Endothelial cell of umbilical vein (primary cell): ENCODE data around the gene MAST4. TPM values are rescaled to one million over a fixed set of nuclear protein-coding genes. Genes with fewer than 3 reads are reported as not detected.

Experiments
- BruUV-seq: library from RNA; stranded (reverse); fragments of 400-500 nt; replicated peaks from 2 replicates; lab custom pipeline; 2021; lab: Mats Ljungman, UMichigan
- CTCF ChIA-PET: fragments of 300-600, 350-600 bp; sonication (Branson Sonifier 250); formaldehyde crosslinking; loops from one replicate; lab custom pipeline; 2021; ENCODE audit warnings: antibody characterized with exemption, inconsistent platforms; lab: Charles Lee
- POLR2A ChIA-PET: fragments of 300-600, 350-600 bp; sonication (Branson Sonifier 250); formaldehyde crosslinking; loops from one replicate; lab custom pipeline; 2021; ENCODE audit warnings: antibody characterized with exemption, inconsistent platforms; lab: Charles Lee
- DNase-seq: peaks from one replicate; pipeline ENCODE4 v3.0.0-alpha.2; 2011; ENCODE audit warnings: low read depth, low spot score
- FAIRE-seq: peaks from 2 replicates; lab custom pipeline; 2011; peaks lifted over from hg19 to GRCh38; lab: Jason Lieb, UNC
- H2AFZ ChIP-seq: 2 replicates; pipeline ENCODE4 v1.6.0; 2012; ENCODE audit warnings: low read depth, low read length, control low read depth, inconsistent platforms
- H3K27ac ChIP-seq: 2 replicates; pipeline ENCODE4 v1.5.1; 2011; ENCODE audit warnings: low read depth, mild to moderate bottlenecking, control low read depth, low read length, moderate library complexity; ENCODE audit not compliant: insufficient read depth
- H3K27me3 ChIP-seq, 2 experiments: 2 replicates each; pipeline versions ENCODE4 v1.6.0 to v1.6.1; 2011; ENCODE audit warnings: low read length in 2 of 2, mixed read lengths in 1 of 2; ENCODE audit not compliant: control insufficient read depth in 2 of 2, insufficient read depth in 2 of 2
- H3K36me3 ChIP-seq, 2 experiments: 2 replicates in 1 of 2; 3 replicates in 1 of 2; pipeline ENCODE4 v1.5.1; 2011; ENCODE audit warnings: low read length in 2 of 2, mild to moderate bottlenecking in 1 of 2, moderate library complexity in 1 of 2; ENCODE audit not compliant: control insufficient read depth in 2 of 2, insufficient read depth in 2 of 2; ENCODE audit errors: extremely low read depth in 1 of 2
- H3K4me1 ChIP-seq: 3 replicates; pipeline ENCODE4 v1.5.1; 2011; ENCODE audit warnings: mild to moderate bottlenecking, low read length; ENCODE audit not compliant: control insufficient read depth, insufficient read depth; ENCODE audit errors: extremely low read depth
- H3K4me2 ChIP-seq: 2 replicates; pipeline ENCODE4 v1.6.1; 2011; ENCODE audit warnings: low read length, control low read depth, mixed read lengths; ENCODE audit not compliant: insufficient read depth
- H3K4me3 ChIP-seq, 3 experiments: fragments of 200-600 bp in 1 of 3; sonication (generic), shearing (Covaris generic) in 1 of 3; replicated peaks in 1 of 3; 2 replicates each; pipeline ENCODE4 v1.5.1; 2011 to 2016; ENCODE audit warnings: control low read depth in 3 of 3, low read length in 3 of 3, mild to moderate bottlenecking in 2 of 3, inconsistent platforms in 1 of 3, low read depth in 1 of 3, moderate library complexity in 1 of 3; ENCODE audit not compliant: insufficient read depth in 1 of 3
- H3K79me2 ChIP-seq: 2 replicates; pipeline ENCODE4 v1.6.0; 2012; ENCODE audit warnings: low read length, inconsistent platforms; ENCODE audit not compliant: control insufficient read depth, insufficient read depth
- H3K9ac ChIP-seq: replicated peaks from 2 replicates; pipeline ENCODE3; 2011; ENCODE audit warnings: low read length, control low read depth; ENCODE audit not compliant: insufficient read depth; ENCODE audit errors: extremely low read depth
- H3K9me1 ChIP-seq: replicated peaks from 3 replicates; pipeline ENCODE4 v1.6.0; 2011; ENCODE audit warnings: mild to moderate bottlenecking, low read length; ENCODE audit not compliant: control insufficient read depth, insufficient read depth; ENCODE audit errors: extremely low read depth
- H3K9me3 ChIP-seq: replicated peaks from 2 replicates; pipeline ENCODE4 v1.5.1; 2012; ENCODE audit warnings: low read length, inconsistent platforms; ENCODE audit not compliant: control insufficient read depth, insufficient read depth
- H4K20me1 ChIP-seq: replicated peaks from 2 replicates; pipeline ENCODE3; 2011; ENCODE audit warnings: mild to moderate bottlenecking, low read length; ENCODE audit not compliant: control insufficient read depth, insufficient read depth; ENCODE audit errors: extremely low read depth
- CTCF ChIP-seq, 2 donors: IDR thresholded peaks; 1 replicate in 1 of 2; 2 replicates in 1 of 2; pipeline ENCODE4 v1.5.1; 2011; ENCODE audit warnings: low read length in 2 of 2, mild to moderate bottlenecking in 2 of 2, moderate library complexity in 2 of 2, control low read depth in 1 of 2, inconsistent platforms in 1 of 2, low read depth in 1 of 2; ENCODE audit not compliant: insufficient read depth in 1 of 2; ENCODE audit errors: extremely low read depth in 1 of 2
- EZH2 ChIP-seq: IDR thresholded peaks from 2 replicates; pipeline ENCODE4 v1.6.1; 2012; ENCODE audit warnings: borderline replicate concordance, low read depth, mild to moderate bottlenecking, moderate library complexity, low read length, inconsistent platforms; ENCODE audit not compliant: severe bottlenecking
- FOS ChIP-seq: IDR thresholded peaks from 2 replicates; pipeline ENCODE4 v1.6.1; 2011; ENCODE audit warnings: mild to moderate bottlenecking, low read length, moderate library complexity, borderline replicate concordance; ENCODE audit not compliant: insufficient read depth
- GATA2 ChIP-seq: IDR thresholded peaks from 2 replicates; pipeline ENCODE4 v1.7.0; 2011; ENCODE audit warnings: low read depth, mild to moderate bottlenecking, moderate library complexity, mixed read lengths, low read length; ENCODE audit not compliant: insufficient read length, insufficient read depth
- JUN ChIP-seq: IDR thresholded peaks from 2 replicates; pipeline ENCODE4 v1.6.1; 2011; ENCODE audit warnings: borderline replicate concordance, low read depth; ENCODE audit not compliant: insufficient read length, insufficient read depth
- MAX ChIP-seq: IDR thresholded peaks from 2 replicates; pipeline ENCODE4 v1.6.1; 2011; ENCODE audit not compliant: insufficient read depth, insufficient read length
- MYC ChIP-seq: IDR thresholded peaks from one replicate; pipeline ENCODE4 v1.6.1; 2011; ENCODE audit warnings: mild to moderate bottlenecking, low read depth, low read length
- POLR2A ChIP-seq: IDR thresholded peaks from 2 replicates; pipeline ENCODE4 v1.6.1; 2012; ENCODE audit warnings: low read depth, mild to moderate bottlenecking, control low read depth, low read length
- POLR2AphosphoS5 ChIP-seq: IDR thresholded peaks from 2 replicates; pipeline ENCODE4 v1.6.1; 2012; ENCODE audit warnings: low read depth, mild to moderate bottlenecking, control low read depth, low read length, moderate library complexity; ENCODE audit not compliant: insufficient read depth
- dilution Hi-C: fragments of 300-500 bp; cut with MboI; formaldehyde crosslinking; loops from one replicate; pipeline ENCODE4 v1.15.0; 2019; ENCODE audit warnings: low sequenced_read_pairs; ENCODE audit not compliant: extremely low pct_ligation_motif_present
- intact Hi-C: fragments of 100-400 bp; cut with micrococcal nuclease; formaldehyde crosslinking; loops from one replicate; pipeline ENCODE4 v1.10.0; 2022
- polyA plus RNA-seq, 4 experiments: library from polyadenylated mRNA; depleted of rRNA in 3 of 4; stranded (reverse) in 3 of 4; unstranded in 1 of 4; fragments of >200 nt; gene quantifications; 2 replicates each; pipeline versions ENCODE4 v1.2.1 to v1.2.3, GENCODE V29; 2011 to 2012; ENCODE audit warnings: missing spikeins in 1 of 4
- total RNA-seq: library from RNA; stranded (reverse); gene quantifications from 2 replicates; pipeline ENCODE4 v1.2.3, GENCODE V29; 2021

Gene MAST4
- total and polyA plus RNA-seq, 2 donors (not counting 3 experiments of a cell fraction or from before 2014, with no cell fraction given) = 40.2 to 116 TPM

DNA sequence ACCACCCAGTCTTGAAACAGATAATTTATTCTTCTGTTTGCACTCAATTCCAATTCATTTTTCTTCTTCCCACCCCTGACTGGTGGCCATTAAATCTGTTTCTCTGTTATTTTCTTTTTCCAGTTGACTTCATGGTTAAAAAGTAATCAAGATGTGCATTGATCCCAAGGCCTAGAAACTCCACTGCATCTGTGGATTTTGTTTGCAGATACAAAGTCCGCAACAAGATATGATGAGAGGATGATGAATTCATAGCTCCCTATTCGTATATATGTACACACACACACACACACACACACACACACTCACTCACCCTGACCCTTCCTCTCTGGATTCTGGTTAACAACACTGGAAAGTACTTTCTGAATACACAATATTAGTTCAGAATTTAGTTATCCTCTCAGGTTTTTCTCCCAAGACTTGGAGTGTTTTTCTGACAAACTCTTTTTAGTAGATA, 548.0 kb downstream of the MAST4 start:
- H3K4me1 ChIP-seq = no peaks in the 10 kb centered on the region
- H3K9me3 ChIP-seq = no peaks in the 10 kb centered on the region
- H3K9me1 ChIP-seq = no peaks in the 10 kb centered on the region
- H3K4me3 ChIP-seq = no peak overlapping the region
- no peaks in the 10 kb centered on the region for H3K79me2 ChIP-seq
- ChIA-PET CTCF (no interaction called here), POLR2A (no interaction called here)
- dilution Hi-C loops = no loop called here
- H3K9ac ChIP-seq = no peak overlapping the region
- TF ChIP-seq POLR2A (no peak), MYC (no peak), POLR2AphosphoS5 (no peak), FOS (no peak), GATA2 (no peak), JUN (no peak), MAX (no peak), EZH2 (no peak), CTCF (IDR thresholded peaks at IDR 0.05; ENCODE audit: extremely low read depth in 1 of 2, insufficient read depth in 1 of 2, low read depth in 1 of 2, low read length in 2 of 2) (no peak)
- no peaks in the 10 kb centered on the region for H4K20me1 ChIP-seq
- no peak overlapping the region for H2AFZ ChIP-seq
- peaks cover 31 to 45% of the 10 kb centered on the region in 2 experiments for H3K36me3 ChIP-seq
- intact Hi-C loops = no loop called here
- BruUV-seq = no TSS peak
- no peak overlapping the region for H3K4me2 ChIP-seq
- no peaks in the 10 kb centered on the region for H3K27me3 ChIP-seq
- peak; percentile 31 for FAIRE-seq
- H3K27ac ChIP-seq = no peak overlapping the region
- no peak for DNase-seq
